HG03565 (cell line): ENCODE results near the gene IGFL1.
"Not testable (repeated sequence)": the region's sequence is repeated elsewhere in the genome, so short reads cannot be mapped to it uniquely, and the experiment has no call there.

Experiments
- ATAC-seq: cut with Tn5 transposase; IDR thresholded peaks from one replicate; pipeline ENCODE4 v1.9.1; 2021; ENCODE audit warnings: mild to moderate bottlenecking, moderate library complexity; ENCODE audit not compliant: unreplicated experiment

Gene IGFL1

GRCh38 chr19:46201454-46202310 lies 27.9 kb upstream of the IGFL1 start:
- ATAC-seq: no peak

- no peak for ATAC-seq
Observed at GRCh38 chr19:46202426-46202825, 27.1 kb upstream of the IGFL1 start.

- ATAC-seq: no peak
Observed at GRCh38 chr19:46202872-46203860, 26.4 kb upstream of the IGFL1 start.

- ATAC-seq: no peak
Observed at GRCh38 chr19:46204008-46204407, 25.5 kb upstream of the IGFL1 start.

GRCh38 chr19:46205183-46205984 lies 24.2 kb upstream of the IGFL1 start:
- ATAC-seq: no peak

- ATAC-seq: no peak
Observed at GRCh38 chr19:46206176-46206575, 23.4 kb upstream of the IGFL1 start.

GRCh38 chr19:46206682-46207081 lies 22.9 kb upstream of the IGFL1 start:
- ATAC-seq: no peak

GRCh38 chr19:46207858-46208257 lies 21.7 kb upstream of the IGFL1 start:
- not testable (repeated sequence) for ATAC-seq

- ATAC-seq: no peak
Observed at GRCh38 chr19:46209051-46209450, 20.5 kb upstream of the IGFL1 start.

GRCh38 chr19:46209472-46209871 lies 20.1 kb upstream of the IGFL1 start:
- ATAC-seq: no peak

- no peak for ATAC-seq
Observed at GRCh38 chr19:46210669-46211068, 18.9 kb upstream of the IGFL1 start.

- no peak for ATAC-seq
Observed at GRCh38 chr19:46211201-46211881, 18.2 kb upstream of the IGFL1 start.

GRCh38 chr19:46212592-46212991 lies 16.9 kb upstream of the IGFL1 start:
- not testable (repeated sequence) for ATAC-seq

GRCh38 chr19:46213156-46213555 lies 16.4 kb upstream of the IGFL1 start:
- no peak for ATAC-seq

- no peak for ATAC-seq
Observed at GRCh38 chr19:46213806-46214205, 15.7 kb upstream of the IGFL1 start.

GRCh38 chr19:46216612-46217011 lies 12.9 kb upstream of the IGFL1 start:
- no peak for ATAC-seq

GRCh38 chr19:46217476-46217875 lies 12.1 kb upstream of the IGFL1 start:
- ATAC-seq: no peak

- no peak for ATAC-seq
Observed at GRCh38 chr19:46218160-46218559, 11.4 kb upstream of the IGFL1 start.

GRCh38 chr19:46220038-46220615 lies 9.4 kb upstream of the IGFL1 start:
- no peak for ATAC-seq

GRCh38 chr19:46221152-46221551 lies 8.4 kb upstream of the IGFL1 start:
- no peak for ATAC-seq
